Measurements from ENCODE around the gene NID1.

Gene NID1

GRCh38 chr1:235997049-235997448, 67.8 kb downstream of the NID1 start:
- Histone ChIP-seq H3K79me2 (ENCODE audit: insufficient read depth, low read length) (no peaks in the 10 kb centered on the region), H3K36me3 (ENCODE audit: insufficient read depth, low read length) (no peaks in the 10 kb centered on the region), H3K4me3 (ENCODE audit: low read depth in 1 of 2, low read length in 2 of 2) (no peak overlapping the region), H3K4me1 (ENCODE audit: insufficient read depth, low read length) (no peaks in the 10 kb centered on the region), H3K4me2 (ENCODE audit: insufficient read depth, low read length) (no peak overlapping the region), H3K9ac (ENCODE audit: low read depth, low read length) (no peak overlapping the region), H4K20me1 (ENCODE audit: insufficient read depth, low read length) (no peaks in the 10 kb centered on the region), H3K27me3 (ENCODE audit: insufficient read depth, low read length, poor library complexity) (no peaks in the 10 kb centered on the region), H3K27ac (ENCODE audit: low read length) (no peak overlapping the region), H2AFZ (ENCODE audit: low read depth, low read length) (no peak overlapping the region), H3K9me3 (ENCODE audit: insufficient read depth, low read length, severe bottlenecking) (no peaks in the 10 kb centered on the region)
- no peak for DNase-seq
- no peak for ATAC-seq (ENCODE audit: insufficient read depth, low read depth)
- TF ChIP-seq EZH2 (IDR thresholded peaks at IDR 0.05; ENCODE audit: borderline replicate concordance, low read depth, low read length, severe bottlenecking) (no peak), CTCF (IDR thresholded peaks at IDR 0.05; ENCODE audit: borderline replicate concordance, extremely low read depth, low read length, poor library complexity, severe bottlenecking) (no peak)

GRCh38 chr1:235996048-235996785, 68.7 kb downstream of the NID1 start:
- Histone ChIP-seq H3K9me3 (ENCODE audit: insufficient read depth, low read length, severe bottlenecking) (no peaks in the 10 kb centered on the region), H4K20me1 (ENCODE audit: insufficient read depth, low read length) (no peaks in the 10 kb centered on the region), H2AFZ (ENCODE audit: low read depth, low read length) (no peak overlapping the region), H3K27me3 (ENCODE audit: insufficient read depth, low read length, poor library complexity) (no peaks in the 10 kb centered on the region), H3K79me2 (ENCODE audit: insufficient read depth, low read length) (no peaks in the 10 kb centered on the region), H3K4me3 (ENCODE audit: low read depth in 1 of 2, low read length in 2 of 2) (no peak overlapping the region), H3K4me1 (ENCODE audit: insufficient read depth, low read length) (no peaks in the 10 kb centered on the region), H3K4me2 (ENCODE audit: insufficient read depth, low read length) (no peak overlapping the region), H3K36me3 (ENCODE audit: insufficient read depth, low read length) (no peaks in the 10 kb centered on the region), H3K9ac (ENCODE audit: low read depth, low read length) (no peak overlapping the region), H3K27ac (ENCODE audit: low read length) (no peak overlapping the region)
- DNase-seq (no peak), ATAC-seq (ENCODE audit: insufficient read depth, low read depth) (no peak)
- TF ChIP-seq CTCF (IDR thresholded peaks at IDR 0.05; ENCODE audit: borderline replicate concordance, extremely low read depth, low read length, poor library complexity, severe bottlenecking) (no peak), EZH2 (IDR thresholded peaks at IDR 0.05; ENCODE audit: borderline replicate concordance, low read depth, low read length, severe bottlenecking) (no peak)

- H3K27ac ChIP-seq (ENCODE audit: low read length), result no peak overlapping the region
- H3K36me3 ChIP-seq (ENCODE audit: insufficient read depth, low read length), result no peaks in the 10 kb centered on the region
- H3K4me3 ChIP-seq (ENCODE audit: low read depth in 1 of 2, low read length in 2 of 2), result no peak overlapping the region
- H4K20me1 ChIP-seq (ENCODE audit: insufficient read depth, low read length), result no peaks in the 10 kb centered on the region
- no peaks in the 10 kb centered on the region for H3K79me2 ChIP-seq (ENCODE audit: insufficient read depth, low read length)
- no peak overlapping the region for H2AFZ ChIP-seq (ENCODE audit: low read depth, low read length)
- no peaks in the 10 kb centered on the region for H3K4me1 ChIP-seq (ENCODE audit: insufficient read depth, low read length)
- H3K27me3 ChIP-seq (ENCODE audit: insufficient read depth, low read length, poor library complexity), result no peaks in the 10 kb centered on the region
- TF ChIP-seq EZH2 (IDR thresholded peaks at IDR 0.05; ENCODE audit: borderline replicate concordance, low read depth, low read length, severe bottlenecking), result no peak
- TF ChIP-seq CTCF (IDR thresholded peaks at IDR 0.05; ENCODE audit: borderline replicate concordance, extremely low read depth, low read length, poor library complexity, severe bottlenecking), result no peak
- no peaks in the 10 kb centered on the region for H3K9me3 ChIP-seq (ENCODE audit: insufficient read depth, low read length, severe bottlenecking)
- DNase-seq (no peak), ATAC-seq (ENCODE audit: insufficient read depth, low read depth) (no peak)
- H3K4me2 ChIP-seq (ENCODE audit: insufficient read depth, low read length), result no peak overlapping the region
- H3K9ac ChIP-seq (ENCODE audit: low read depth, low read length), result no peak overlapping the region
Measured at GRCh38 chr1:235995511-235995910, 69.4 kb downstream of the NID1 start.
